ENCODE data around the gene PRPF8.

PRPF8 gene

DNA sequence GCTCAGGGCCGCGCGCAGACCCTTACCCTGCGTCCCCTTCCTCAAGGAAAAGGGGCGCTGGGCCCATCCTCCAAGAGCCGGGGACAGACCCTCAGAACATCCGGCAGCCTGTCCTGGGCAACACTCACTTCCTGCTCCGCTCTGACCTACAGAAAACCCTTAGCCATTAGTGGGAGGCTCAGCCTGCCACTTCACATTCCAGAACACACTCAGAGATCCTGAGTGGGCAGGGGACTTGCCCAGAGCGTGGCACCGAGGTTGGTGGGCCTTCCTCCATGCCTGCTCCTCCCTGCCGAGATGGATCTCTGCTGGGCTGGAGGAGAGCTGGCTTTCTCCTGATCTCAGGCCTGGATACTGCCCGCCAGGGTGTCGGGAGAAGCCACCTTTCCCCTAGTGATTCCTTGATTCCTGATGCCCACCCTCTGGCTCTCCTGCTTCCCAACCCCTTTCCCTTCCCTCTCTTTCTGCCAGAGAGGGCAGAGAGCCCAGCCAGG, 40.6 kb downstream of the PRPF8 start:
- no peak for DNase-seq

GRCh38 chr17:1643293-1643998, 41.2 kb downstream of the PRPF8 start:
- DNase-seq, result peak; percentile 58

GRCh38 chr17:1641065-1641403, 43.6 kb downstream of the PRPF8 start:
- DNase-seq, result no peak

DNA sequence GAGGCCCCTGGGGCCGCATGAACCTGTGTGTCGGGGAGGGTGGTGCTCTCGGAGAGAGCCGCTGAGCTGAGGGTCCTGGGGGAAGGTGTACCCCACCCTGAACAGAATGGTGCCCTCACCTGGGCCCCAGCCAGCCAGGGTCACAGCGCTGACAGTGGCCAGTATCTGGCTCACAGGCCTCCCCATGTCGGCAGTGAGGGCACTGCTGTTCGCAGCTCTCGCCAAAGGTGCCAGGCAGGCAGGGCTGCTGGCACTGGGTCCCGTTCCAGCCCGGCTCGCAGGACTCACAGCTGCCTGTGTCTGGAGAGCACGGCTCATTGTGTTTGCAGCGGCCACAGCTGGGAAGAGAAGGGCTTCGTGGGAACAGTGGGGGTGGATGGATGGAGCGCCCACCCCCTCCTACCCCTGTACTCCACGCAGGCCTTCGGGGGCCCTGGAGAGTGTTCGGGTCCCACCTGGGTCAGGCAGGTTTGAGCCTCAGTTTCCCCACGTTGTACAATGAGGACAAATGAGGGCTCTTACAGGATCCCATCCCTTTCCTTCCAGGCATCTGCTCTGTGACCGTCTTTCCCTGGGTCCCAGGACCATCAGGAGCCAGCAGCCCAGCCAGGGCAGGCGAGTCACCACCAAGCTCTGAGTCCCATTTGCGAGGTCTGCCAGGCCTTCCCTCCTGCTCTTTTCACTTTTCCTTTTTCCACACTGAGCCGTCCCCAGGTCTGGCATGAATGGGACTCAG, 44.2 kb downstream of the PRPF8 start:
- no peak for DNase-seq

- no peak for DNase-seq
Observed at GRCh38 chr17:1639549-1640180, 45.0 kb downstream of the PRPF8 start.

DNA sequence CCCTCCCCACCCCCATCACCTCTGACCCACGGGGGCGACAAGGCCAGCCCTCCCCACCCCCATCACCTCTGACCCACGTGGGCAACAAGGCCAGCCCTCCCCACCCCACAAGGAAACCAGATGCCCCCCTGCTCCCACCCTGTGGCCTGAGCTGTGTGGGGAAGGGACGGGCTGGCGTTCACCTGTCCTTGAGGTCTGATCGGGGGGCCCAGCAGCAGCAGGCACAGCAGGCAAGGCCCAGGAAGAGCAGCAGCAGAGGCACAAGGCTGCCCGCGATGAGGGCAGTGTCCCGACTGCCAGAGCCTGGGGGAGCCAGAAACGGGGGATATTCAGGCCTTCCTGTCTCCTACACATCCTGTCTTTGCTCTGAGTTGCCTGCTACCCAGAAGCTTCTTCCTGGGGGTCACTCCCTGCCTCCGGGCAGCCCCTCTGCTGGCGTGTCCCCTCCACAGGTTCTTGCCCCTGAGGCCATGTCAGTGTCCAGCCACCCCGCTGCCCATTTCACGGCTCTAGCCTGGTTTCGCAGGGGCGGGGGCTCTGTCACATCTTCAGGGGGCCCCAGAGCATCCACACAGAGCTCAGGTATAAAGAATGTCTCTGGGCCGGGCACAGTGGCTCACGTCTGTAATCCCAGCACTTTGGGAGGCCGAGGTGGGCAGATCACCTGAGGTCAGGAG, 45.9 kb downstream of the PRPF8 start:
- no peak for DNase-seq

- DNase-seq, result no peak
Observed at GRCh38 chr17:1638171-1638590, 46.5 kb downstream of the PRPF8 start.

DNA sequence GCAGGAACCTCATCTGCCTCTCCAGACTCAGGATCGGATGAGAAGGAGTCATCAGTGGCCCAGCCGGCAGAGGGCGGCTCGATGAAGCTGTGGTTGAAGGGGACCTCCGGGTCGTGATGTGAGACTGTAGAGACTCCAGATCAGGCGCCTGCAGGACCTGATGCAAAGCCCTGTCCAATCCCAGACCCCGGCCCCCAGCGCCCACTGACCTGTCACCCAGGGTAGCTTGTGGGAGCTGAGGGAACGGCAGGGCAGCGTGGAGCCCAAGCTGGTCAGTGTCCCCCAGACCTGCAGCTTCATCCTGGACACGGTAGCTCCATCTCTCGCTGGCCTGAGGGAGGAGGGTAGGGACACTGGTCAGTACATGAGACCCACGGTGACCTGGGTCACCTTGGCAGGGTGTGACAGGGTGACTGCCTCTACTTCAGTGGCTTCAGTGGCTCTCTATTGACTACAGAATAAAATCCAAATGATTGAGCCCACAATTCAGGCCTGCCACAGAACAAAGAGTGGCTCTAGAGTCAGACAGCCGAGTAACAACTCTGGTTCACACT, 47.9 kb downstream of the PRPF8 start:
- DNase-seq, result no peak

DNA sequence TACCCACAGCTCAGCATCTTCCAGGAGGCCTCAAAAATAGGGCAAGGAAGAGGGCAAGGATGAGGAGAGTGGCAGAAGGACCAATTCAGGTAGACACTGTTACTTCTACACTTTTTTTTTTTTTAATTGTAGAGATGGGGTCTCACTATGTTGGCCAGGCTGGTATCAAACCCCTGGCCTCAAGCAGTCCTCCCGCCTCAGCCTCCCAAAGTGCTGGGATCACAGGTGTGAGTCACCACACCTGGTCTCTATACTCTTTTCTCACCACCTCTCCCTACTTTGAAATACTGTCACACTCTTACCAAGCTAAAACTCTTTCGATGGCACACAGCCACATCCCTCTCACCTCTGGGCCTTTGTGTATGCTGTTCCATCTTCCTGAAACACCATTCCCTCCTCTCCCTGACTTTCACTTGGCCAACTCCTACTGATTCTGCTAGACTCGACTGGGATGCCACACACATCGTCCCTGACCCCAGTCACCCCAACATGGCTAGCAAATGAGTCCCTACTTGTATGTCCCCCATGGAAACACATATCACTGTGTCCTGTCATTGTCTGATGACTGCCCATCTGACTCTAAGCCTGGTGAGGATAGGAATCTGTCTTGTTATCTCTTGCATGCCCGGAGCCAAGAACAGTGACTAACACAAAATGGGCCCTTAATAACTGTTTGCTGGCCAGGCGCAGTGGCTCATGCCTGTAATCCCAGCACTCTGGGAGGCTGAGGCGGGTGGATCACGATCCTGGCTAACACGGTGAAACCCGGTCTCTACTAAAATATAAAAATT, 48.8 kb downstream of the PRPF8 start:
- DNase-seq, result no peak

DNA sequence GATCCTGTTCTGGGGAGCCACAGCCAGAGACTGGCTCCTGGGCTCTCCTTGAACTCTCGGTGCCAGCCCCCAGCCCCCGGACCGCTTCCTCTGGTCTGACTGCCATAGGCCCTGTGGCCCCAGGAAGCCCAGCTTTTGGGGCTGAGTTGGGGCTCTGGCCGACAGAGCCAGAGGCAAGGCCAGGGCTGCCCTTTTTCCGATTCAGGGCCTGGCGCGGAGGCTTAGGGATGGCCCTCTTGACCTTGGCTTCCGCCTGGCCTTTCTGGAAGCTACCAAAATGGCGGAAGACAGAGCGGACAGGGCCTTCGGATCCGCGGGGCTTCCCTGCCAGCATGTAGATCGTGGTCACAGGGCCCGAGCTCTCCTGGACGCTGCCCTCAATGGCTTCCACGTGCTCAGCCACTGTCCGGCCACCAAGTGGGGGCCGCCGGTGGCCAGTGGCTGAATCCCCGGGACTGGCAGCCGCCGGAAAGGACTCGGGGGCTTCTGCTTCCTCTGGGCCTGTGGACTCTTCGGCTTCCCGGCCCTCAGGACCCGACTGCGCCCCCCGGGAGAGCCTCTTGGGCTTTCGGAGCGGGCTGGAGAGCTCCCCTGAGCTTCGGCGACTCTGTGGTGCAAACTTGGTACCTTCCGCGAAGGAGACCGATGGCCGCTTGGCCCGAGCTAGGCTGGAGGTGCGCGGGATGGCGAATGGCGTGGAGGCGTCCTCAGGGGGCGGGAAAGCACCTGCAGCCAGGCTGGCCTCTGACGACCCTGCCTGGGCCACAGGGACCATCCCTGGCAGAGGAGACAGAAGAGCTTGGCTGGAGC, 49.6 kb downstream of the PRPF8 start:
- no peak for DNase-seq

DNA sequence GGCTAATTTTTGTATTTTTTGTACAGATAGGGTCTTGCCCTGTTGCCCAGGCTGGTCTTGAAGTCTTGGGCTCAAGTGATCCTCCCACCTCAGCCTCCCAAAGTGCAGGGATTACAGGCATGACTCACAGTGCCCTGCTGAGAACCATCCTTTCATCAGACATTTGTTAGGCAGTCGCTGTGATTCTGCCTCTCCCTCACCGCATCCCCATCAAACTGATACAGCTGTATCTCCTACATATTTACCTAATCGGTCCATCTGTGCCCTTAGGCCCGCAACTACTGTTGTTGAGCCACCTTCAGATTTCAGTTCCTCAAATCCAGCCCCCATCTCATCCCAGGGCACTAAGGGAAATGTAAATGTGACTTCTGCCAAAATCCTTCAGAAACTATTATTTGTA, 54.0 kb downstream of the PRPF8 start:
- no peak for DNase-seq

- peak; percentile 23 for DNase-seq
Observed at GRCh38 chr17:1629504-1630310, 55.0 kb downstream of the PRPF8 start.

- peak; percentile 96 for DNase-seq
Observed at GRCh38 chr17:1628856-1629503, 55.7 kb downstream of the PRPF8 start.

- peak; percentile 85 for DNase-seq
Observed at GRCh38 chr17:1627982-1628855, 56.4 kb downstream of the PRPF8 start, which contains the start of gene SLC43A2. TSS of gene SLC43A2 (minus strand) at chr17:1628834. CDS start at chr17:1627874, 960 bp downstream.

GRCh38 chr17:1627182-1627981, 57.3 kb downstream of the PRPF8 start:
- DNase-seq, result no peak

- no peak for DNase-seq
Observed at GRCh38 chr17:1626333-1626732, 58.3 kb downstream of the PRPF8 start.

DNA sequence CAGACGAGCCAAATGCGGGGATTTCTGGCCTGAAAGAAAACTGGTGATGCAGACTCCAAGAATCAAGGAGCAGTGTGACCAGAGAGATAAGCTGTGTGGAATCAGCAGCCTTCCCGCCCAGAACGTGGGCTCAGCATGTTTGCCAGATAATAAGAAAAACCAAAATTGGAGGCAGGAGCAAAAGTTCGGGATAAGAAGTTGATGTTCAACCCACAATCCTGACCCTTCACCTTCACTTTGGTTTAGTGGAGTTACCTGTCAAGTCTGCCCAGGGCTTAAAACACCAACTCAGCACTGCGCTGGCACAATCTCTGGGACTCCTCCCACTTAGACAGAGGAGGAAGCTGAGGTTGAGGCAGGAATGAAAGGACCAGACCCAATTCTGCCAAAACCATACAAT, 59.1 kb downstream of the PRPF8 start:
- no peak for DNase-seq

GRCh38 chr17:1625053-1625452, 59.6 kb downstream of the PRPF8 start:
- no peak for DNase-seq

Data from NCI-H748 treated with DMSO at 0.1 percent for 48 hours (cell line).